ENCODE results near the gene SUGCT. TPM values are rescaled to one million over a fixed set of nuclear protein-coding genes. Genes with fewer than 3 reads are reported as not detected.

The SUGCT gene
- total and polyA plus RNA-seq, 12 donors, result 8.4 to 96.4 (median 25.5) TPM

- no peak overlapping the region for H3K27ac ChIP-seq
- intact Hi-C loops (cut with DNase I), result no loop called here
- no peaks in the 10 kb centered on the region for H3K36me3 ChIP-seq (replicated peaks in 1 of 2)
- TF ChIP-seq POLR2A (IDR thresholded peaks at IDR 0.05) (no peak), CTCF (IDR thresholded peaks at IDR 0.05) (no peak)
- H3K4me3 ChIP-seq, result no peak overlapping the region
- H3K4me1 ChIP-seq (replicated peaks in 1 of 2), result no peaks in the 10 kb centered on the region
- no peak for DNase-seq
- no peaks in the 10 kb centered on the region for H3K9me3 ChIP-seq (replicated peaks in 1 of 3)
- no peaks in the 10 kb centered on the region for H3K27me3 ChIP-seq
Measured at GRCh38 chr7:40682696-40683095, 547.9 kb downstream of the SUGCT start.

GRCh38 chr7:40694026-40694809 is 559.4 kb downstream of the SUGCT start:
- H3K27me3 ChIP-seq, result no peaks in the 10 kb centered on the region
- H3K36me3 ChIP-seq (replicated peaks in 1 of 2), result no peaks in the 10 kb centered on the region
- no peak overlapping the region for H3K4me3 ChIP-seq
- H3K9me3 ChIP-seq (replicated peaks in 1 of 3), result no peaks in the 10 kb centered on the region
- H3K27ac ChIP-seq, result no peak overlapping the region
- intact Hi-C loops (cut with DNase I), result no loop called here
- WGBS, 4 donors, result 76 to 84% (median 79%) methylated on average over 6 of the region's 6 CpGs
- TF ChIP-seq POLR2A (IDR thresholded peaks at IDR 0.05) (no peak), CTCF (IDR thresholded peaks at IDR 0.05) (no peak)
- H3K4me1 ChIP-seq (replicated peaks in 1 of 2), result no peaks in the 10 kb centered on the region
- DNase-seq, result no peak

GRCh38 chr7:40694991-40695390 is 560.2 kb downstream of the SUGCT start:
- DNase-seq, result no peak
- H3K27ac ChIP-seq, result no peak overlapping the region
- intact Hi-C loops (cut with DNase I), result no loop called here
- H3K27me3 ChIP-seq, result no peaks in the 10 kb centered on the region
- 93 to 95% (median 94%) methylated on average over 3 of the region's 3 CpGs for WGBS, 4 donors
- no peaks in the 10 kb centered on the region for H3K36me3 ChIP-seq (replicated peaks in 1 of 2)
- no peaks in the 10 kb centered on the region for H3K4me1 ChIP-seq (replicated peaks in 1 of 2)
- no peaks in the 10 kb centered on the region for H3K9me3 ChIP-seq (replicated peaks in 1 of 3)
- no peak for TF ChIP-seq POLR2A (IDR thresholded peaks at IDR 0.05)
- TF ChIP-seq CTCF (IDR thresholded peaks at IDR 0.05), result no peak
- H3K4me3 ChIP-seq, result no peak overlapping the region

GRCh38 chr7:40697653-40698052 is 562.8 kb downstream of the SUGCT start:
- intact Hi-C loops (cut with DNase I), result no loop called here
- TF ChIP-seq POLR2A (IDR thresholded peaks at IDR 0.05) (no peak), CTCF (IDR thresholded peaks at IDR 0.05) (no peak)
- 88 to 97% (median 93%) methylated on average over 4 of the region's 4 CpGs for WGBS, 4 donors

More at GRCh38 chr7:40697653-40698052, 562.8 kb downstream of the SUGCT start:
- Histone ChIP-seq H3K4me3 (no peak overlapping the region), H3K9me3 (replicated peaks in 1 of 3) (no peaks in the 10 kb centered on the region), H3K27me3 (no peaks in the 10 kb centered on the region), H3K36me3 (replicated peaks in 1 of 2) (no peaks in the 10 kb centered on the region), H3K27ac (no peak overlapping the region), H3K4me1 (replicated peaks in 1 of 2) (no peaks in the 10 kb centered on the region)
- DNase-seq, result no peak
